Measurements from ENCODE around the gene C2orf76. TPM values are rescaled to one million over a fixed set of nuclear protein-coding genes. Genes with fewer than 3 reads are reported as not detected.

The C2orf76 gene
- total RNA-seq, 1 donor from 2014 or later = not detected

- Histone ChIP-seq H3K27me3 (no peaks in the 10 kb centered on the region), H3K4me3 (no peak overlapping the region), H3K4me1 (no peaks in the 10 kb centered on the region), H3K27ac (no peak overlapping the region), H3K36me3 (peaks cover 4 to 15% of the 10 kb centered on the region in 2 donors), H3K9me3 (no peaks in the 10 kb centered on the region)
- no peak for DNase-seq (ENCODE audit: low spot score in 2 of 2)
- intact Hi-C loops (cut with DNase I) = no loop called here
- no peak for TF ChIP-seq CTCF (IDR thresholded peaks at IDR 0.05)
Measured at GRCh38 chr2:119261493-119262225, 105.0 kb downstream of the C2orf76 start.

- Histone ChIP-seq H3K4me1 (no peaks in the 10 kb centered on the region), H3K9me3 (no peaks in the 10 kb centered on the region), H3K27me3 (no peaks in the 10 kb centered on the region), H3K4me3 (no peak overlapping the region), H3K36me3 (peaks cover 4 to 18% of the 10 kb centered on the region in 2 donors), H3K27ac (no peak overlapping the region)
- DNase-seq (ENCODE audit: low spot score in 2 of 2) = no peak
- intact Hi-C loops (cut with DNase I) = no loop called here
- TF ChIP-seq CTCF (IDR thresholded peaks at IDR 0.05) = no peak
Measured at GRCh38 chr2:119260646-119261492, 105.8 kb downstream of the C2orf76 start.

GRCh38 chr2:119259296-119259860 lies 107.3 kb downstream of the C2orf76 start:
- H3K27ac ChIP-seq = no peak overlapping the region
- intact Hi-C loops (cut with DNase I) = no loop called here
- TF ChIP-seq CTCF (IDR thresholded peaks at IDR 0.05) = no peak
- H3K4me3 ChIP-seq = no peak overlapping the region
- no peak for DNase-seq (ENCODE audit: low spot score in 2 of 2)
- peaks cover 10 to 20% of the 10 kb centered on the region in 2 donors for H3K36me3 ChIP-seq
- H3K9me3 ChIP-seq = no peaks in the 10 kb centered on the region
- H3K4me1 ChIP-seq = no peaks in the 10 kb centered on the region
- no peaks in the 10 kb centered on the region for H3K27me3 ChIP-seq

GRCh38 chr2:119257198-119257597 lies 109.4 kb downstream of the C2orf76 start:
- Histone ChIP-seq H3K4me1 (peaks cover 0 to 2% of the 10 kb centered on the region in 2 donors), H3K4me3 (no peak overlapping the region), H3K9me3 (no peaks in the 10 kb centered on the region), H3K36me3 (peaks cover 10% of the 10 kb centered on the region in 2 donors), H3K27ac (no peak overlapping the region), H3K27me3 (no peaks in the 10 kb centered on the region)
- no peak for TF ChIP-seq CTCF (IDR thresholded peaks at IDR 0.05)
- intact Hi-C loops (cut with DNase I) = no loop called here
- DNase-seq (ENCODE audit: low spot score in 2 of 2) = no peak

GRCh38 chr2:119256582-119256921 lies 110.1 kb downstream of the C2orf76 start:
- no peak overlapping the region for H3K4me3 ChIP-seq
- H3K36me3 ChIP-seq = peaks cover 10% of the 10 kb centered on the region in 2 donors
- no peak overlapping the region for H3K27ac ChIP-seq
- no peak for TF ChIP-seq CTCF (IDR thresholded peaks at IDR 0.05)
- H3K4me1 ChIP-seq = peaks cover 0 to 2% of the 10 kb centered on the region in 2 donors
- no peaks in the 10 kb centered on the region for H3K27me3 ChIP-seq
- no peak for DNase-seq (ENCODE audit: low spot score in 2 of 2)
- no peaks in the 10 kb centered on the region for H3K9me3 ChIP-seq
- intact Hi-C loops (cut with DNase I) = no loop called here
